ENCODE measurements around the gene NEUROD1.

NEUROD1 gene

GRCh38 chr2:181697571-181697970 lies 17.3 kb upstream of the NEUROD1 start:
- no peak for DNase-seq (ENCODE audit: low spot score)
- H4K91ac ChIP-seq (ENCODE audit: low read depth, low read length, poor library complexity), result no peak overlapping the region
- H4K8ac ChIP-seq (ENCODE audit: low read depth, low read length), result no peak overlapping the region
- H3K27ac ChIP-seq (replicated peaks; ENCODE audit: low read length), result no peak overlapping the region
- WGBS, 2 donors (ENCODE audit: extremely low coverage in 2 of 2, insufficient read length in 2 of 2, insufficient replicate concordance in 1 of 2), result no CpG with 5 or more reads among the region's 1 CpG
- H2BK12ac ChIP-seq (ENCODE audit: low read length), result no peak overlapping the region
- H3K18ac ChIP-seq (ENCODE audit: low read length), result no peak overlapping the region
- H3K4ac ChIP-seq (ENCODE audit: low read length), result no peak overlapping the region
- H2AK5ac ChIP-seq (ENCODE audit: low read depth, low read length), result no peak overlapping the region
- H3K23ac ChIP-seq (ENCODE audit: low read depth, low read length, poor library complexity), result no peak overlapping the region
- H3K14ac ChIP-seq (ENCODE audit: low read length), result no peak overlapping the region
- H3K9me3 ChIP-seq (replicated peaks in 1 of 2; ENCODE audit: control insufficient read depth in 2 of 2, insufficient read depth in 1 of 2, low read depth in 1 of 2, low read length in 2 of 2), result no peaks in the 10 kb centered on the region
- H3K4me1 ChIP-seq (ENCODE audit: control insufficient read depth in 2 of 2, insufficient read depth in 1 of 2, low read depth in 1 of 2, low read length in 2 of 2), result peaks cover 0 to 5% of the 10 kb centered on the region in 2 donors
- H3K4me3 ChIP-seq (ENCODE audit: low read length in 2 of 2), result no peak overlapping the region
- no peaks in the 10 kb centered on the region for H3K36me3 ChIP-seq (replicated peaks in 1 of 2; ENCODE audit: control insufficient read depth in 2 of 2, insufficient read depth in 2 of 2, low read length in 2 of 2)
- no peak overlapping the region for H2AFZ ChIP-seq (ENCODE audit: low read length)
- H3K27me3 ChIP-seq (ENCODE audit: control insufficient read depth in 3 of 3, insufficient read depth in 3 of 3, low read depth in 1 of 3, low read length in 3 of 3), result peaks cover 0 to 50% (median 0%) of the 10 kb centered on the region in 3 experiments
- H3K9ac ChIP-seq (ENCODE audit: low read depth, low read length, poor library complexity), result no peak overlapping the region
- H2BK120ac ChIP-seq (ENCODE audit: low read depth, low read length), result no peak overlapping the region
- H2BK5ac ChIP-seq (ENCODE audit: low read length), result no peak overlapping the region
- no peak overlapping the region for H2BK15ac ChIP-seq (ENCODE audit: low read length)
- H3K4me2 ChIP-seq (ENCODE audit: insufficient read depth, low read length, poor library complexity, severe bottlenecking), result no peak overlapping the region
- no peaks in the 10 kb centered on the region for H3K79me1 ChIP-seq (ENCODE audit: low read depth, low read length)

- no peak overlapping the region for H2AK5ac ChIP-seq (ENCODE audit: low read depth, low read length)
- no peak overlapping the region for H3K9ac ChIP-seq (ENCODE audit: low read depth, low read length, poor library complexity)
- no peaks in the 10 kb centered on the region for H3K79me1 ChIP-seq (ENCODE audit: low read depth, low read length)
- no peak overlapping the region for H3K4me2 ChIP-seq (ENCODE audit: insufficient read depth, low read length, poor library complexity, severe bottlenecking)
- no peak overlapping the region for H2BK12ac ChIP-seq (ENCODE audit: low read length)
- H3K14ac ChIP-seq (ENCODE audit: low read length), result no peak overlapping the region
- WGBS, 2 donors (ENCODE audit: extremely low coverage in 2 of 2, insufficient read length in 2 of 2, insufficient replicate concordance in 1 of 2), result no CpG with 5 or more reads among the region's 6 CpGs
- H2BK5ac ChIP-seq (ENCODE audit: low read length), result no peak overlapping the region
- peaks cover 0 to 51% (median 0%) of the 10 kb centered on the region in 3 experiments for H3K27me3 ChIP-seq (ENCODE audit: control insufficient read depth in 3 of 3, insufficient read depth in 3 of 3, low read depth in 1 of 3, low read length in 3 of 3)
- H3K4me1 ChIP-seq (ENCODE audit: control insufficient read depth in 2 of 2, insufficient read depth in 1 of 2, low read depth in 1 of 2, low read length in 2 of 2), result peaks cover 0 to 5% of the 10 kb centered on the region in 2 donors
- H4K91ac ChIP-seq (ENCODE audit: low read depth, low read length, poor library complexity), result no peak overlapping the region
- H3K36me3 ChIP-seq (replicated peaks in 1 of 2; ENCODE audit: control insufficient read depth in 2 of 2, insufficient read depth in 2 of 2, low read length in 2 of 2), result no peaks in the 10 kb centered on the region
- H3K27ac ChIP-seq (replicated peaks; ENCODE audit: low read length), result no peak overlapping the region
- no peak overlapping the region for H2AFZ ChIP-seq (ENCODE audit: low read length)
- H4K8ac ChIP-seq (ENCODE audit: low read depth, low read length), result no peak overlapping the region
- H2BK15ac ChIP-seq (ENCODE audit: low read length), result no peak overlapping the region
- DNase-seq (ENCODE audit: low spot score), result no peak
- H3K23ac ChIP-seq (ENCODE audit: low read depth, low read length, poor library complexity), result no peak overlapping the region
- H3K4me3 ChIP-seq (ENCODE audit: low read length in 2 of 2), result no peak overlapping the region
- no peak overlapping the region for H3K18ac ChIP-seq (ENCODE audit: low read length)
- no peak overlapping the region for H3K4ac ChIP-seq (ENCODE audit: low read length)
- no peaks in the 10 kb centered on the region for H3K9me3 ChIP-seq (replicated peaks in 1 of 2; ENCODE audit: control insufficient read depth in 2 of 2, insufficient read depth in 1 of 2, low read depth in 1 of 2, low read length in 2 of 2)
- no peak overlapping the region for H2BK120ac ChIP-seq (ENCODE audit: low read depth, low read length)
Measured at GRCh38 chr2:181697126-181697525, 16.8 kb upstream of the NEUROD1 start.

- no peak overlapping the region for H3K4me2 ChIP-seq (ENCODE audit: insufficient read depth, low read length, poor library complexity, severe bottlenecking)
- no peak overlapping the region for H2BK5ac ChIP-seq (ENCODE audit: low read length)
- no peak overlapping the region for H2AK5ac ChIP-seq (ENCODE audit: low read depth, low read length)
- no peak for DNase-seq (ENCODE audit: low spot score)
- no peak overlapping the region for H4K91ac ChIP-seq (ENCODE audit: low read depth, low read length, poor library complexity)
- H3K4ac ChIP-seq (ENCODE audit: low read length), result no peak overlapping the region
- no peak overlapping the region for H3K27ac ChIP-seq (replicated peaks; ENCODE audit: low read length)
- H3K14ac ChIP-seq (ENCODE audit: low read length), result no peak overlapping the region
- H3K79me1 ChIP-seq (ENCODE audit: low read depth, low read length), result no peaks in the 10 kb centered on the region
- H3K27me3 ChIP-seq (ENCODE audit: control insufficient read depth in 3 of 3, insufficient read depth in 3 of 3, low read depth in 1 of 3, low read length in 3 of 3), result peaks cover 0 to 67% (median 0%) of the 10 kb centered on the region in 3 experiments
- no peaks in the 10 kb centered on the region for H3K36me3 ChIP-seq (replicated peaks in 1 of 2; ENCODE audit: control insufficient read depth in 2 of 2, insufficient read depth in 2 of 2, low read length in 2 of 2)
- no peak overlapping the region for H4K8ac ChIP-seq (ENCODE audit: low read depth, low read length)
- no peak overlapping the region for H3K18ac ChIP-seq (ENCODE audit: low read length)
- no peak overlapping the region for H2BK12ac ChIP-seq (ENCODE audit: low read length)
- H3K9me3 ChIP-seq (replicated peaks in 1 of 2; ENCODE audit: control insufficient read depth in 2 of 2, insufficient read depth in 1 of 2, low read depth in 1 of 2, low read length in 2 of 2), result no peaks in the 10 kb centered on the region
- no CpG with 5 or more reads among the region's 17 CpGs for WGBS, 2 donors (ENCODE audit: extremely low coverage in 2 of 2, insufficient read length in 2 of 2, insufficient replicate concordance in 1 of 2)
- no peak overlapping the region for H2BK15ac ChIP-seq (ENCODE audit: low read length)
- H2AFZ ChIP-seq (ENCODE audit: low read length), result no peak overlapping the region
- no peak overlapping the region for H3K23ac ChIP-seq (ENCODE audit: low read depth, low read length, poor library complexity)
- no peak overlapping the region for H2BK120ac ChIP-seq (ENCODE audit: low read depth, low read length)
- H3K4me1 ChIP-seq (ENCODE audit: control insufficient read depth in 2 of 2, insufficient read depth in 1 of 2, low read depth in 1 of 2, low read length in 2 of 2), result peaks cover 0 to 5% of the 10 kb centered on the region in 2 donors
- H3K4me3 ChIP-seq (ENCODE audit: low read length in 2 of 2), result no peak overlapping the region
- no peak overlapping the region for H3K9ac ChIP-seq (ENCODE audit: low read depth, low read length, poor library complexity)
Measured at GRCh38 chr2:181694271-181694670, 14.0 kb upstream of the NEUROD1 start.

GRCh38 chr2:181690860-181691259 lies 10.5 kb upstream of the NEUROD1 start:
- no peaks in the 10 kb centered on the region for H3K79me1 ChIP-seq (ENCODE audit: low read depth, low read length)
- peaks cover 0 to 78% (median 12%) of the 10 kb centered on the region in 3 experiments for H3K27me3 ChIP-seq (ENCODE audit: control insufficient read depth in 3 of 3, insufficient read depth in 3 of 3, low read depth in 1 of 3, low read length in 3 of 3)
- no peak overlapping the region for H3K18ac ChIP-seq (ENCODE audit: low read length)
- peaks cover 0 to 5% of the 10 kb centered on the region in 2 donors for H3K4me1 ChIP-seq (ENCODE audit: control insufficient read depth in 2 of 2, insufficient read depth in 1 of 2, low read depth in 1 of 2, low read length in 2 of 2)
- H4K91ac ChIP-seq (ENCODE audit: low read depth, low read length, poor library complexity), result no peak overlapping the region
- no peak for DNase-seq (ENCODE audit: low spot score)
- no peak overlapping the region for H3K23ac ChIP-seq (ENCODE audit: low read depth, low read length, poor library complexity)
- H3K36me3 ChIP-seq (replicated peaks in 1 of 2; ENCODE audit: control insufficient read depth in 2 of 2, insufficient read depth in 2 of 2, low read length in 2 of 2), result no peaks in the 10 kb centered on the region
- H4K8ac ChIP-seq (ENCODE audit: low read depth, low read length), result no peak overlapping the region
- H2BK12ac ChIP-seq (ENCODE audit: low read length), result no peak overlapping the region
- H3K27ac ChIP-seq (replicated peaks; ENCODE audit: low read length), result no peak overlapping the region
- no peak overlapping the region for H3K4me2 ChIP-seq (ENCODE audit: insufficient read depth, low read length, poor library complexity, severe bottlenecking)
- no peak overlapping the region for H2AFZ ChIP-seq (ENCODE audit: low read length)
- H2AK5ac ChIP-seq (ENCODE audit: low read depth, low read length), result no peak overlapping the region
- no peak overlapping the region for H2BK5ac ChIP-seq (ENCODE audit: low read length)
- no peak overlapping the region for H2BK15ac ChIP-seq (ENCODE audit: low read length)
- H3K4me3 ChIP-seq (ENCODE audit: low read length in 2 of 2), result no peak overlapping the region
- H3K4ac ChIP-seq (ENCODE audit: low read length), result no peak overlapping the region
- WGBS, 2 donors (ENCODE audit: extremely low coverage in 2 of 2, insufficient read length in 2 of 2, insufficient replicate concordance in 1 of 2), result no CpG with 5 or more reads among the region's 2 CpGs
- no peak overlapping the region for H3K14ac ChIP-seq (ENCODE audit: low read length)
- H3K9me3 ChIP-seq (replicated peaks in 1 of 2; ENCODE audit: control insufficient read depth in 2 of 2, insufficient read depth in 1 of 2, low read depth in 1 of 2, low read length in 2 of 2), result no peaks in the 10 kb centered on the region
- no peak overlapping the region for H3K9ac ChIP-seq (ENCODE audit: low read depth, low read length, poor library complexity)
- H2BK120ac ChIP-seq (ENCODE audit: low read depth, low read length), result no peak overlapping the region

Data from neuronal stem cell (in vitro differentiated cells).